SU-DHL-6 (cell line): Measurements from ENCODE around the gene DNAJA4.

Experiments used
- CTCF ChIP-seq: fragments of 200-600 bp; sonication (generic); IDR thresholded peaks from one replicate; pipeline ENCODE4 v1.5.1; 2017; ENCODE audit warnings: antibody characterized with exemption, mild to moderate bottlenecking, low read length, moderate library complexity; ENCODE audit not compliant: insufficient read depth, poor library complexity, severe bottlenecking
- EZH2phosphoT487 ChIP-seq: fragments of 200-600 bp; sonication (generic), shearing (Covaris generic); conservative IDR thresholded peaks from 2 replicates; pipeline ENCODE4 v1.6.1; 2018; ENCODE audit warnings: mild to moderate bottlenecking, antibody characterized with exemption, low read length, moderate library complexity, mixed read lengths

- TF ChIP-seq CTCF, result no peak
- TF ChIP-seq EZH2phosphoT487, result no peak
Observed at GRCh38 chr15:78247911-78248310, 16.5 kb upstream of the DNAJA4 start.
